Measurements from ENCODE around the gene MSANTD4.
"Not testable (repeated sequence)": the region's sequence is repeated elsewhere in the genome, so short reads cannot be mapped to it uniquely, and the experiment has no call there.

The MSANTD4 gene

GRCh38 chr11:106014620-106015019 lies 7.4 kb downstream of the MSANTD4 start:
- no peak for DNase-seq (ENCODE audit: low read depth)
- H3K4me3 ChIP-seq (ENCODE audit: low read length), result no peak overlapping the region
- no peak for TF ChIP-seq CTCF (IDR thresholded peaks at IDR 0.05; ENCODE audit: insufficient read depth, low read depth, low read length, missing control alignments)

- DNase-seq (ENCODE audit: low read depth), result no peak
These were observed 8.0 kb downstream of the MSANTD4 start for GRCh38 chr11:106014035-106014434.

GRCh38 chr11:106012744-106013143 lies 9.3 kb downstream of the MSANTD4 start:
- peak; percentile 77 for DNase-seq (ENCODE audit: low read depth)
- H3K4me3 ChIP-seq (ENCODE audit: low read length), result no peak overlapping the region
- TF ChIP-seq CTCF (IDR thresholded peaks at IDR 0.05; ENCODE audit: insufficient read depth, low read depth, low read length, missing control alignments), result no peak

More at GRCh38 chr11:106014035-106014434, 8.0 kb downstream of the MSANTD4 start:
- H3K4me3 ChIP-seq (ENCODE audit: low read length), result no peak overlapping the region
- no peak for TF ChIP-seq CTCF (IDR thresholded peaks at IDR 0.05; ENCODE audit: insufficient read depth, low read depth, low read length, missing control alignments)

GRCh38 chr11:106011481-106011880 lies 10.6 kb downstream of the MSANTD4 start:
- no peak overlapping the region for H3K4me3 ChIP-seq (ENCODE audit: low read length)
- DNase-seq (ENCODE audit: low read depth), result no peak
- TF ChIP-seq CTCF (IDR thresholded peaks at IDR 0.05; ENCODE audit: insufficient read depth, low read depth, low read length, missing control alignments), result no peak

GRCh38 chr11:106003094-106003493 lies 18.9 kb downstream of the MSANTD4 start:
- H3K4me3 ChIP-seq (ENCODE audit: low read length), result not testable (repeated sequence)

GRCh38 chr11:106001304-106002012 lies 20.6 kb downstream of the MSANTD4 start:
- H3K4me3 ChIP-seq (ENCODE audit: low read length), result no peak overlapping the region
- TF ChIP-seq CTCF (IDR thresholded peaks at IDR 0.05; ENCODE audit: insufficient read depth, low read depth, low read length, missing control alignments), result no peak
- DNase-seq (ENCODE audit: low read depth), result peak; percentile 50

More at GRCh38 chr11:106003094-106003493, 18.9 kb downstream of the MSANTD4 start:
- not testable (repeated sequence) for DNase-seq (ENCODE audit: low read depth)

GRCh38 chr11:105991888-105992287 lies 30.2 kb downstream of the MSANTD4 start:
- H3K4me3 ChIP-seq (ENCODE audit: low read length), result no peak overlapping the region
- no peak for DNase-seq (ENCODE audit: low read depth)
- TF ChIP-seq CTCF (IDR thresholded peaks at IDR 0.05; ENCODE audit: insufficient read depth, low read depth, low read length, missing control alignments), result no peak
